GM23338 (cell line): Measurements from ENCODE around the gene SUPT6H. TPM values are rescaled to one million over a fixed set of nuclear protein-coding genes. Genes with fewer than 3 reads are reported as not detected.

Experiments used
- CTCF ChIP-seq, 2 experiments: fragments of 200-600 bp in 1 of 2; sonication (generic) in 1 of 2; conservative IDR thresholded peaks; 2 replicates each; pipeline versions ENCODE4 v1.5.1 to v1.6.1; 2016 to 2017; ENCODE audit warnings: antibody characterized with exemption in 2 of 2, low read depth in 2 of 2, mild to moderate bottlenecking in 2 of 2, moderate library complexity in 1 of 2
- ETS1 ChIP-seq: IDR thresholded peaks from 2 replicates; pipeline ENCODE4 v1.6.1; 2016; ENCODE audit warnings: antibody characterized with exemption
- JUNB ChIP-seq: IDR thresholded peaks from one replicate; pipeline ENCODE4 v1.6.1; 2016; ENCODE audit warnings: antibody characterized with exemption; ENCODE audit not compliant: unreplicated experiment
- NANOG ChIP-seq: IDR thresholded peaks from 2 replicates; pipeline ENCODE4 v1.6.1; 2016; ENCODE audit warnings: antibody characterized with exemption, borderline replicate concordance
- ZNF114 ChIP-seq: fragments of 250-450 bp; sonication (Bioruptor Pico); IDR thresholded peaks from 2 replicates; pipeline ENCODE4 v1.5.0; 2020; ENCODE audit warnings: mild to moderate bottlenecking, moderate library complexity
- ZNF462 ChIP-seq: fragments of 250-450 bp; sonication (Bioruptor Pico); IDR thresholded peaks from 2 replicates; pipeline ENCODE4 v1.5.0; 2020; ENCODE audit warnings: mild to moderate bottlenecking, moderate library complexity
- polyA plus RNA-seq: library from polyadenylated mRNA; unstranded; fragments of >200 nt; fragmentation: Nextera tagmentation; extraction: Ambion mirVana; gene quantifications from 2 replicates; pipeline ENCODE4 v1.2.1, GENCODE V29; 2016
- total RNA-seq: library from RNA; depleted of rRNA; stranded (reverse); fragments of >200 nt; shearing (Covaris generic); gene quantifications from 2 replicates; pipeline ENCODE4 v1.2.3, GENCODE V29; 2014

SUPT6H gene
- total and polyA plus RNA-seq, 2 experiments from 2014 or later, result 17.8 to 70.7 TPM

GRCh38 chr17:28702026-28702751 lies 40.2 kb downstream of the SUPT6H start (continued):
- TF ChIP-seq ZNF462, result no peak
- no peak for TF ChIP-seq NANOG
- TF ChIP-seq ZNF114 (CRISPR knock-in tag), result no peak
- no peak for TF ChIP-seq ETS1
- no peak for TF ChIP-seq CTCF (conservative IDR thresholded peaks at IDR 0.05; ENCODE audit: low read depth in 2 of 2)
- no peak for TF ChIP-seq JUNB
